ENCODE data around the gene PPP2R2C. TPM values are rescaled to one million over a fixed set of nuclear protein-coding genes. Genes with fewer than 3 reads are reported as not detected.

Gene PPP2R2C
- total RNA-seq, 1 experiment from 2014 or later = 26.7 TPM

DNA sequence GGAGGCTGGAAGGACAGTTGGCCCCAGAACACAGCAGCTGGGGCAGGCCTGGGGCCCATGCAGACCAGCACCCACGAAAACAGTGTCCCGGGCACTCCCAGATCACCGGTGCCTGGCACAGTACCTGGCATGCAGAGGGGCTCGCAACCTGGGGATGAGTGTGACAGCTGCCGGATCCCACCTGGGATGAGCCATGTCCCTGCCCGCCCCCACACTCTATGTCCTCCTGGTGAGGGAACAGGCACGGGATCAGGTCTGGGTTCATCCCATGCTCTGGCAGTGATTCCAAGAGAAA is 22.8 kb upstream of the PPP2R2C start:
- in situ Hi-C loops (cut with HindIII; ENCODE audit: low pct_unique_long_range_greater_than_20kb, low sequenced_read_pairs) = no loop called here
- DNase-seq (ENCODE audit: low read depth, low spot score) = no peak
- Histone ChIP-seq H3K4me1 (ENCODE audit: control insufficient read depth, insufficient read depth, low read length) (no peaks in the 10 kb centered on the region), H3K27me3 (ENCODE audit: control insufficient read depth, insufficient read depth, low read length) (no peaks in the 10 kb centered on the region), H3K27ac (ENCODE audit: low read length) (no peak overlapping the region), H3K36me3 (ENCODE audit: control insufficient read depth, insufficient read depth, low read length) (no peaks in the 10 kb centered on the region), H3K9me3 (ENCODE audit: control insufficient read depth, insufficient read depth, low read depth, low read length) (no peaks in the 10 kb centered on the region), H3K4me3 (ENCODE audit: low read depth in 2 of 2, low read length in 2 of 2) (no peak overlapping the region)
- ATAC-seq = no peak
- intact Hi-C loops (cut with micrococcal nuclease; ENCODE audit: unreplicated experiment) = no loop called here
- no TSS peak for BruUV-seq (replicated peaks)
- CTCF ChIA-PET = no interaction called here
- TF ChIP-seq, protein P1, sequence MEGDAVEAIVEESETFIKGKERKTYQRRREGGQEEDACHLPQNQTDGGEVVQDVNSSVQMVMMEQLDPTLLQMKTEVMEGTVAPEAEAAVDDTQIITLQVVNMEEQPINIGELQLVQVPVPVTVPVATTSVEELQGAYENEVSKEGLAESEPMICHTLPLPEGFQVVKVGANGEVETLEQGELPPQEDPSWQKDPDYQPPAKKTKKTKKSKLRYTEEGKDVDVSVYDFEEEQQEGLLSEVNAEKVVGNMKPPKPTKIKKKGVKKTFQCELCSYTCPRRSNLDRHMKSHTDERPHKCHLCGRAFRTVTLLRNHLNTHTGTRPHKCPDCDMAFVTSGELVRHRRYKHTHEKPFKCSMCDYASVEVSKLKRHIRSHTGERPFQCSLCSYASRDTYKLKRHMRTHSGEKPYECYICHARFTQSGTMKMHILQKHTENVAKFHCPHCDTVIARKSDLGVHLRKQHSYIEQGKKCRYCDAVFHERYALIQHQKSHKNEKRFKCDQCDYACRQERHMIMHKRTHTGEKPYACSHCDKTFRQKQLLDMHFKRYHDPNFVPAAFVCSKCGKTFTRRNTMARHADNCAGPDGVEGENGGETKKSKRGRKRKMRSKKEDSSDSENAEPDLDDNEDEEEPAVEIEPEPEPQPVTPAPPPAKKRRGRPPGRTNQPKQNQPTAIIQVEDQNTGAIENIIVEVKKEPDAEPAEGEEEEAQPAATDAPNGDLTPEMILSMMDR (IDR thresholded peaks at IDR 0.05) = no peak
- TF ChIP-seq, protein P2, sequence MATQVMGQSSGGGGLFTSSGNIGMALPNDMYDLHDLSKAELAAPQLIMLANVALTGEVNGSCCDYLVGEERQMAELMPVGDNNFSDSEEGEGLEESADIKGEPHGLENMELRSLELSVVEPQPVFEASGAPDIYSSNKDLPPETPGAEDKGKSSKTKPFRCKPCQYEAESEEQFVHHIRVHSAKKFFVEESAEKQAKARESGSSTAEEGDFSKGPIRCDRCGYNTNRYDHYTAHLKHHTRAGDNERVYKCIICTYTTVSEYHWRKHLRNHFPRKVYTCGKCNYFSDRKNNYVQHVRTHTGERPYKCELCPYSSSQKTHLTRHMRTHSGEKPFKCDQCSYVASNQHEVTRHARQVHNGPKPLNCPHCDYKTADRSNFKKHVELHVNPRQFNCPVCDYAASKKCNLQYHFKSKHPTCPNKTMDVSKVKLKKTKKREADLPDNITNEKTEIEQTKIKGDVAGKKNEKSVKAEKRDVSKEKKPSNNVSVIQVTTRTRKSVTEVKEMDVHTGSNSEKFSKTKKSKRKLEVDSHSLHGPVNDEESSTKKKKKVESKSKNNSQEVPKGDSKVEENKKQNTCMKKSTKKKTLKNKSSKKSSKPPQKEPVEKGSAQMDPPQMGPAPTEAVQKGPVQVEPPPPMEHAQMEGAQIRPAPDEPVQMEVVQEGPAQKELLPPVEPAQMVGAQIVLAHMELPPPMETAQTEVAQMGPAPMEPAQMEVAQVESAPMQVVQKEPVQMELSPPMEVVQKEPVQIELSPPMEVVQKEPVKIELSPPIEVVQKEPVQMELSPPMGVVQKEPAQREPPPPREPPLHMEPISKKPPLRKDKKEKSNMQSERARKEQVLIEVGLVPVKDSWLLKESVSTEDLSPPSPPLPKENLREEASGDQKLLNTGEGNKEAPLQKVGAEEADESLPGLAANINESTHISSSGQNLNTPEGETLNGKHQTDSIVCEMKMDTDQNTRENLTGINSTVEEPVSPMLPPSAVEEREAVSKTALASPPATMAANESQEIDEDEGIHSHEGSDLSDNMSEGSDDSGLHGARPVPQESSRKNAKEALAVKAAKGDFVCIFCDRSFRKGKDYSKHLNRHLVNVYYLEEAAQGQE (IDR thresholded peaks at IDR 0.05; ENCODE audit: insufficient read depth in 1 of 2, low read depth in 2 of 2, low read length in 1 of 2) = no peak
- no peak for TF ChIP-seq POLR2AphosphoS5 (IDR thresholded peaks at IDR 0.05; ENCODE audit: low read depth, low read length)
- no peak for TF ChIP-seq TCF7L2 (IDR thresholded peaks at IDR 0.05; ENCODE audit: low read depth, low read length)
- TF ChIP-seq SIN3A (IDR thresholded peaks at IDR 0.05; ENCODE audit: borderline replicate concordance, insufficient read depth, low read depth, low read length) = no peak
- POLR2A ChIA-PET = no interaction called here

GRCh38 chr4:6494431-6495295 is 22.2 kb upstream of the PPP2R2C start:
- intact Hi-C loops (cut with micrococcal nuclease; ENCODE audit: unreplicated experiment) (no loop called here), in situ Hi-C loops (cut with HindIII; ENCODE audit: low pct_unique_long_range_greater_than_20kb, low sequenced_read_pairs) (no loop called here)
- H3K4me3 ChIP-seq (ENCODE audit: low read depth in 2 of 2, low read length in 2 of 2) = no peak overlapping the region
- H3K27ac ChIP-seq (ENCODE audit: low read length) = no peak overlapping the region
- ChIA-PET CTCF (no interaction called here), POLR2A (no interaction called here)
- H3K9me3 ChIP-seq (ENCODE audit: control insufficient read depth, insufficient read depth, low read depth, low read length) = no peaks in the 10 kb centered on the region
- TF ChIP-seq, protein P1 (IDR thresholded peaks at IDR 0.05) = no peak
- TF ChIP-seq, protein P2 (IDR thresholded peaks at IDR 0.05; ENCODE audit: insufficient read depth in 1 of 2, low read depth in 2 of 2, low read length in 1 of 2) = no peak
- TF ChIP-seq SIN3A (IDR thresholded peaks at IDR 0.05; ENCODE audit: borderline replicate concordance, insufficient read depth, low read depth, low read length) (no peak), TCF7L2 (IDR thresholded peaks at IDR 0.05; ENCODE audit: low read depth, low read length) (no peak), POLR2AphosphoS5 (IDR thresholded peaks at IDR 0.05; ENCODE audit: low read depth, low read length) (no peak)
- DNase-seq (ENCODE audit: low read depth, low spot score) = no peak
- no TSS peak for BruUV-seq (replicated peaks)
- H3K27me3 ChIP-seq (ENCODE audit: control insufficient read depth, insufficient read depth, low read length) = no peaks in the 10 kb centered on the region
- ATAC-seq = no peak
- no peaks in the 10 kb centered on the region for H3K36me3 ChIP-seq (ENCODE audit: control insufficient read depth, insufficient read depth, low read length)
- no peaks in the 10 kb centered on the region for H3K4me1 ChIP-seq (ENCODE audit: control insufficient read depth, insufficient read depth, low read length)
